ENCODE measurements around the gene DNAJC6.

DNA sequence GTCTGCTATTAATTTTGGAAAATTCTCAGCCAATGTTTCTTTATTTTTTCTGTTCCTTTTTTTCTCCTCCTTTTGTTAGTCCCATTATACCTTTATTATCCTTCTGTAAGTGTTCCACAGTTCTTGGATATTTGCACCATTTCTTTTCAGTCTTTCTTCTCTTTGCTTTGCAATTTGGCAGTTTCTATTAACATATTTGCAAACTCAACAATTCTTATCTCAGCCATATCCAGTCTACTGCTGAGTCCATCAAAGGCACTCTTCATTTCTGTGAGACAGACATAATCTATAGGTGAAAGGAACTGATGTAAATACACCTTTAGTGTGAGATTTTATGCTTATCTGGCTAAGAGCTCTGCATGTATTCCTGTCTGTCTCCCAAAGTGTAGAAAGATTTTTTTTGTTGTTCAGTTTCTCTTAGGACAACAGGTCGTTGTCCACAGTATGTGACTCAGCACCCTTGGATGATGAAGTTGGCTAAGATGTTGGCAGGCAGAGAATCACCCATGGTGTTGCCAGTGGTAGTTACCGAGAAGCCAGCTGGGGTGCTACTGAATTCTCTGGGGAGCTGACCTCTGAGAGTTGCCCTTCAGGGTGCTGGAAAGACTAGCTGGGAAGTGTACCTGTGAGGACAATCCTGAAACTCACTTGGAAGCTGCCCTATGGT, 149.5 kb downstream of the DNAJC6 start:
- no peak for TF ChIP-seq TAF1 (IDR thresholded peaks at IDR 0.05; ENCODE audit: low read depth, low read length)
- TF ChIP-seq POLR2A (IDR thresholded peaks at IDR 0.05; ENCODE audit: low read depth, low read length): no peak
